Astrocyte (in vitro differentiated cells and primary cell): Measurements from ENCODE around the gene ANKRD11.

ENCODE experiments used
- CTCF ChIP-seq: IDR thresholded peaks from 2 replicates; pipeline ENCODE4 v1.5.1; 2011; ENCODE audit warnings: low read depth, mild to moderate bottlenecking, inconsistent platforms, low read length, moderate library complexity; ENCODE audit not compliant: insufficient read depth
- EZH2 ChIP-seq: IDR thresholded peaks from 2 replicates; pipeline ENCODE4 v1.6.1; 2012; ENCODE audit warnings: mild to moderate bottlenecking, low read length, inconsistent platforms; ENCODE audit not compliant: insufficient read depth

GRCh38 chr16:89309438-89310122, 180.8 kb downstream of the ANKRD11 start:
- TF ChIP-seq CTCF (no peak), EZH2 (no peak)
